T-helper 17 cell (primary cell): ENCODE data around the gene NCAPD3. TPM values are rescaled to one million over a fixed set of nuclear protein-coding genes. Genes with fewer than 3 reads are reported as not detected.
A peak's percentile ranks its signal among the peaks of the same experiment; 100 is the strongest.

Experiments used
- ATAC-seq: fragments of 150-1000 bp; cut with Tn5 transposase; 2 replicates; pipeline ENCODE4 v1.10.0; 2021; ENCODE audit warnings: mild to moderate bottlenecking, moderate library complexity
- DNase-seq, 3 donors: peaks; one replicate each; pipeline versions ENCODE4 v3.0.0 to v3.0.0-alpha.2; 2020 to 2021
- H3K9me3 ChIP-seq: one replicate; pipeline ENCODE4 v1.7.0; 2013; ENCODE audit warnings: low read length, mild to moderate bottlenecking; ENCODE audit not compliant: control insufficient read depth, poor library complexity, severe bottlenecking
- H3K27ac Mint-ChIP-seq: one replicate; pipeline ENCODE4 v1.8.0; 2022; ENCODE audit warnings: mild to moderate bottlenecking, moderate library complexity, mixed read lengths
- H3K27me3 Mint-ChIP-seq: one replicate; pipeline ENCODE4 v1.8.0; 2022; ENCODE audit warnings: mixed read lengths
- H3K36me3 Mint-ChIP-seq: one replicate; pipeline ENCODE4 v1.8.0; 2022; ENCODE audit warnings: low read depth, mixed read lengths
- H3K4me1 Mint-ChIP-seq: one replicate; pipeline ENCODE4 v1.8.0; 2022; ENCODE audit warnings: mild to moderate bottlenecking, mixed read lengths
- H3K4me3 Mint-ChIP-seq: one replicate; pipeline ENCODE4 v1.8.0; 2022; ENCODE audit warnings: mild to moderate bottlenecking, moderate library complexity, mixed read lengths
- total RNA-seq, 4 donors: library from RNA in 2 of 4; stranded (reverse) in 2 of 4; gene quantifications; one replicate each; pipeline ENCODE4 v1.2.3 and lab custom pipeline; 2022 to 2026

The NCAPD3 gene
- total RNA-seq, 2 donors from 2014 or later: 26.8 to 31.4 TPM

- Mint-ChIP-seq H3K4me1 (peaks cover 61% of the 10 kb centered on the region), H3K36me3 (no peaks in the 10 kb centered on the region), H3K4me3 (peak overlapping the region; percentile 21), H3K27me3 (no peaks in the 10 kb centered on the region), H3K27ac (peak overlapping the region; percentile 49)
- no peaks in the 10 kb centered on the region for H3K9me3 ChIP-seq
- no peak for ATAC-seq
- DNase-seq: no peak
Measured at GRCh38 chr11:134229126-134229790, 5.5 kb upstream of the NCAPD3 start.

- DNase-seq: no peak
- no peaks in the 10 kb centered on the region for H3K9me3 ChIP-seq
- Mint-ChIP-seq H3K27me3 (no peaks in the 10 kb centered on the region), H3K4me1 (peaks cover 61% of the 10 kb centered on the region), H3K27ac (no peak overlapping the region), H3K4me3 (no peak overlapping the region), H3K36me3 (no peaks in the 10 kb centered on the region)
- no peak for ATAC-seq
Measured at GRCh38 chr11:134228625-134229024, 4.9 kb upstream of the NCAPD3 start.

DNA sequence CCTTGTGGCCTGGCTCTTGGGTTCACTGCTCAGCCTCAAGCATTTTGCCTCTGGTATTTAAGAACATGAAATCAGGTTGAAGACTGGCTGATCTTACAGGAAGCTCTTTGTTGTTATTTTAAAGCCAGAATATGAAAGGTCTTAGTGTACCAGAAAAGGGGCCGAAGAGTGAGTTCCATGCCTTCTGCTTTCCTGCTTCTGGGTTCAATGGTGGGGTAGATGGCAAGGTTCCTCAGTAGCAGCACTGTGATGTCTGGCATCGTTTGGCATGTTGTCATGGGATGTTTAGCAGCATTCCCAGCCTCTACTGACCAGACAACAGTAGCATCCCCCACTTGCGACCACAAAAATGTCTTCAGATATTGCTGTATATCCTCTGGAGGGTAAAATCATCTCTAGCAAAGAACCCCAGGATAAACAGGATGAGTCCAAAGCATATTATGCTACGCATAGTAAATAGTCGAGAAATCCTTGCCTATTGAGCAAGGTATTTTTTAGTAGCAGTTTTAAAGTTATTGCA, 3.1 kb upstream of the NCAPD3 start:
- Mint-ChIP-seq H3K4me1 (peaks cover 69% of the 10 kb centered on the region), H3K4me3 (peak overlapping the region; percentile 98), H3K27me3 (no peaks in the 10 kb centered on the region), H3K27ac (peak overlapping the region; percentile 16), H3K36me3 (no peaks in the 10 kb centered on the region)
- ATAC-seq (no peak), DNase-seq (no peak)
- H3K9me3 ChIP-seq: no peaks in the 10 kb centered on the region

DNA sequence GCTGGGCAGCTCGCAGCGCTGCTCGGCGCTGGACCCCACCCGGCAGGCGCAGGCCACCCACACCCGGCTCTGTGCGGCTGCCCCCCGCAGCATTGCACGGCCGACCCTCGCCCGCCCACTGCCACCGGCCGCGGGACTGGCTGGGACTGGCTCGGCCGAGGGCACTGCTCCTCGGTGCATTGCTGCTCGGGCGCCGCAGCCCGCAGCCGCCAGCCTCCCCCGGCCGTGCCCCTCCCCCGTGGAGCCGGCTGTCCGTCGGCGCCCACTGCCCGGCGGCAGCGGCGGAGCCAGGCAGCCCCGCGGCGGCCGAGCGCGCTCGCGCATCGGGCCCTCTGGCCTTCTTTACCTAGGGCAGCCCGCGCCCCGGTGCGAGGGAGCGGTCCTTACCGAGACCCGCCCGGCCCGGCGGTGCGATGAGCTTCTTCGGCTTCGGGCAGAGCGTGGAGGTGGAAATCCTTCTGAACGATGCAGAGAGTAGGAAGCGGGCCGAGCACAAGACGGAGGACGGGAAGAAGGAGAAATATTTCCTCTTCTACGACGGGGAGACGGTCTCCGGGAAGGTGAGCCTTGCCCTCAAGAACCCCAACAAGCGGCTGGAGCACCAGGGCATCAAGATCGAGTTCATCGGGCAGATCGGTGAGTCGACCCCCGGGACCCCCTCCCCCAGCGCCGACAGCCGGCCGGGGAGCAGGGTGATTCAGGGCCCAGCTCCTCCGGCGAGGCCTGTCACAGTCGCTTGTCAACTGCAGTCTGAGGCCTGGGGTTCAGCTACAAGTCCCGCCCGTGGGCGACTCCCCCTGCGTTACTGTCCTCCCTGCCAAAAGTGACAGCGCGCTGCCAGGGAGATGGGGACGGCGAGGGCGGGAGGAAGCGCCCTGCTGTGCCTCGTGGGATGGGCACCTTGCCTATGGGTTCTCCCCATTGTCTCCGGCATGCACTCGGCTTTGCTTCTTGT, 1.2 kb upstream of the NCAPD3 start:
- DNase-seq (peak; percentile 18 to 36 (median 24)), ATAC-seq (peak; percentile 10)
- Mint-ChIP-seq H3K27me3 (no peaks in the 10 kb centered on the region), H3K27ac (peak overlapping the region; percentile 98), H3K4me1 (peaks cover 59% of the 10 kb centered on the region), H3K36me3 (peaks cover 2% of the 10 kb centered on the region), H3K4me3 (peak overlapping the region; percentile 98)
- no peaks in the 10 kb centered on the region for H3K9me3 ChIP-seq

- peaks cover 53% of the 10 kb centered on the region for H3K4me1 Mint-ChIP-seq
- H3K4me3 Mint-ChIP-seq: peak overlapping the region; percentile 95
- ATAC-seq (no peak), DNase-seq (no peak)
- no peaks in the 10 kb centered on the region for H3K27me3 Mint-ChIP-seq
- no peaks in the 10 kb centered on the region for H3K9me3 ChIP-seq
- peaks cover 12% of the 10 kb centered on the region for H3K36me3 Mint-ChIP-seq
- peak overlapping the region; percentile 98 for H3K27ac Mint-ChIP-seq
Measured at GRCh38 chr11:134223121-134223520, 646 bp downstream of the NCAPD3 start.

GRCh38 chr11:134216816-134217215, 7.0 kb downstream of the NCAPD3 start:
- H3K27me3 Mint-ChIP-seq: no peaks in the 10 kb centered on the region
- H3K36me3 Mint-ChIP-seq: peaks cover 15% of the 10 kb centered on the region
- DNase-seq (no peak), ATAC-seq (no peak)
- peaks cover 28% of the 10 kb centered on the region for H3K4me1 Mint-ChIP-seq
- H3K27ac Mint-ChIP-seq: peak overlapping the region; percentile 51
- no peak overlapping the region for H3K4me3 Mint-ChIP-seq
- no peaks in the 10 kb centered on the region for H3K9me3 ChIP-seq

DNA sequence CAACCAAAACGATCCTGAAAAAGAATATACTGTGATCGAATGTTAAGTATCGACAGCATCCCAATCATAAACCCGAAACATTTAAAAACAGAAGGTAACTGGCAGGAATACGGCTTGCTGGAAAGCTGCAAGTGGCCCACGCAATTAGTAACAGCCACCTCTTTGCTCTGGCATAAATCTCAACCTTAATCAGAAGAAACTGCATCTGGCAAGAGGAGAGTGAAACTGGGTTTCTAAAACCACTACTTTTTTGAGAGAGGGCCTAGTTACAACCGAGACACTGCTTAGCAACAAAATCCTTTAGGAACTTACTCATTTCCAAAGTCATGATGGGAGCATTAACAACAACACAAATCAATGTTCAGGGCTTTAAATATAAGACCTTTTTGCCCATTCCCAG, 7.9 kb downstream of the NCAPD3 start:
- ATAC-seq (no peak), DNase-seq (no peak)
- Mint-ChIP-seq H3K4me1 (peaks cover 33% of the 10 kb centered on the region), H3K36me3 (peaks cover 20% of the 10 kb centered on the region), H3K4me3 (no peak overlapping the region), H3K27ac (peak overlapping the region; percentile 51), H3K27me3 (no peaks in the 10 kb centered on the region)
- H3K9me3 ChIP-seq: no peaks in the 10 kb centered on the region

GRCh38 chr11:134207538-134208239, 16.1 kb downstream of the NCAPD3 start:
- peak; percentile 25 for ATAC-seq
- H3K27ac Mint-ChIP-seq: no peak overlapping the region
- DNase-seq: peak; percentile 33 to 52 (median 48)
- H3K9me3 ChIP-seq: no peaks in the 10 kb centered on the region
- no peak overlapping the region for H3K4me3 Mint-ChIP-seq
- no peaks in the 10 kb centered on the region for H3K27me3 Mint-ChIP-seq
- H3K4me1 Mint-ChIP-seq: peaks cover 7% of the 10 kb centered on the region
- peaks cover 15% of the 10 kb centered on the region for H3K36me3 Mint-ChIP-seq

DNA sequence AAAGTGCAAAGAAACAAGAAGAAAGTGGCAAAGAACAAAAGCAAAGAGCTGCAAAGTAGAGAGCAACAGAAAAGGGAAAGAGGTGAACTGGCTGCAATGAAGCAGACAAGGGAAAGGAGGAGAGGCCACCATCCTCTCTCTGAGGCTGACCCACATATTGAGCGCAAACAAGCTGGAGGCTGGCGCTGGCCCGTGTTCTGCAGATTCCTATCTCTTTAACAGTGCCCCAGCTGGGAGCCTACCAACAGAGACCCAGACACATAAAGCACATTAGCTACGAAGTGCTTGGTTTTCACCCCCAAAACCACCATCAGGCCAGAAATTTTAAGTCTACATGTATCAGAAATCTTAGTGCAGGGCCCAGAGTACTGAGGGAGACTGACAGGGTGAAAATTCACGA, 17.6 kb downstream of the NCAPD3 start:
- H3K4me1 Mint-ChIP-seq: no peaks in the 10 kb centered on the region
- no peaks in the 10 kb centered on the region for H3K27me3 Mint-ChIP-seq
- H3K27ac Mint-ChIP-seq: no peak overlapping the region
- H3K9me3 ChIP-seq: no peaks in the 10 kb centered on the region
- no peak for ATAC-seq
- no peak for DNase-seq
- H3K36me3 Mint-ChIP-seq: peaks cover 9% of the 10 kb centered on the region
- H3K4me3 Mint-ChIP-seq: no peak overlapping the region

DNA sequence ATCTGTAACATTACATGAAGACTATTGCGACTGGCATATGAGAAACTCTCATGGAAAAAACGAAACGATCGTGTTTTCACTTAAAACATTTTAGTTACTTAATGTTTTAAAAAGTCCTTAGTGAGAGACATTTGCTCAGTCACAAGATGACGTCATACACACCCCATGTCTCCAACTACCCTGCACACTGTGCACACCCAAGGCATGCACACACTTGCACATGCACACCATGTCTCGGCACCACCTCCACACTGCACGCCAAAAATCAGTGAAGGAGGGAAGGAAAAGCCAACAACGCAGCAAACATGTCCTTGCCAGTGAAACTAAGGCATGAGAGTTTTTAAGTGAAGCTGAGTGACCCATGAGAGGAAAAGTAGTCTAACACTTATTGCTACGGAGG, 18.0 kb downstream of the NCAPD3 start:
- Mint-ChIP-seq H3K27me3 (no peaks in the 10 kb centered on the region), H3K27ac (no peak overlapping the region), H3K4me3 (no peak overlapping the region), H3K36me3 (peaks cover 8% of the 10 kb centered on the region), H3K4me1 (no peaks in the 10 kb centered on the region)
- ATAC-seq (no peak), DNase-seq (no peak)
- no peaks in the 10 kb centered on the region for H3K9me3 ChIP-seq

DNA sequence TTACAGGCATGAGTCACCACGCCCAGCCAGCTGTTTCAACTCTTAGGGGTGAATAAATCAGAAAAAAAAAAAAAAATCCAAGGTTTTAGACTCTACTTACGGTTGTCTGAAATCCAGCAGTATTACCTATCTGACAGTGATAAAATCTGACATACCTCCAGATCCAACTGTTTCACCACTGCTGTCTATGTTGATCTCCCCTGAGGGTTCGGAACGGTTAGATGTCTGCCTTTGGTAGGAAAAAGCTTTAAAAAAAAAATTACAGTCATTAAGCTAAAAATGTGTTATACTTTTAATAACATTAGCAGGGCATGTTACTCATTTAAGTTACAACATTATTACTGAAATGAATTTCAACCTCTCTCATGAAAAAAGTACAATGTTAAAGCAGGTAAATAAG, 21.1 kb downstream of the NCAPD3 start:
- Mint-ChIP-seq H3K4me3 (no peak overlapping the region), H3K27ac (no peak overlapping the region), H3K27me3 (no peaks in the 10 kb centered on the region), H3K36me3 (peaks cover 16% of the 10 kb centered on the region), H3K4me1 (peaks cover 4% of the 10 kb centered on the region)
- no peaks in the 10 kb centered on the region for H3K9me3 ChIP-seq
- DNase-seq: no peak
- no peak for ATAC-seq

GRCh38 chr11:134200688-134201087, 23.1 kb downstream of the NCAPD3 start:
- no peak overlapping the region for H3K27ac Mint-ChIP-seq
- peaks cover 11% of the 10 kb centered on the region for H3K36me3 Mint-ChIP-seq
- ATAC-seq: no peak
- no peaks in the 10 kb centered on the region for H3K27me3 Mint-ChIP-seq
- DNase-seq: no peak
- H3K4me1 Mint-ChIP-seq: peaks cover 15% of the 10 kb centered on the region
- no peaks in the 10 kb centered on the region for H3K9me3 ChIP-seq
- no peak overlapping the region for H3K4me3 Mint-ChIP-seq

GRCh38 chr11:134199531-134199930, 24.2 kb downstream of the NCAPD3 start:
- DNase-seq (no peak), ATAC-seq (no peak)
- H3K9me3 ChIP-seq: no peaks in the 10 kb centered on the region
- no peak overlapping the region for H3K4me3 Mint-ChIP-seq
- H3K27me3 Mint-ChIP-seq: no peaks in the 10 kb centered on the region
- H3K36me3 Mint-ChIP-seq: peaks cover 11% of the 10 kb centered on the region
- peaks cover 15% of the 10 kb centered on the region for H3K4me1 Mint-ChIP-seq
- no peak overlapping the region for H3K27ac Mint-ChIP-seq
